Activated CD4-positive, alpha-beta T cell treated with anti-CD3 and anti-CD28 coated beads for 36 hours (primary cell): ENCODE data around the gene PTPRO. TPM values are rescaled to one million over a fixed set of nuclear protein-coding genes. Genes with fewer than 3 reads are reported as not detected.

ENCODE experiments used
- ATAC-seq: fragments of 200-7000 bp; cut with Tn5 transposase; one replicate; pipeline ENCODE4 v1.10.0; 2021; ENCODE audit warnings: mild to moderate bottlenecking, moderate library complexity
- CTCF ChIA-PET: fragments of 350-600 bp; sonication (Branson Sonifier 250); formaldehyde crosslinking; loops from one replicate; lab custom pipeline; 2021; ENCODE audit warnings: antibody characterized with exemption; lab: Charles Lee
- POLR2A ChIA-PET: fragments of 350-600 bp; sonication (Branson Sonifier 250); formaldehyde crosslinking; loops from one replicate; lab custom pipeline; 2021; ENCODE audit warnings: antibody characterized with exemption, inconsistent platforms; lab: Charles Lee
- DNase-seq: peaks from one replicate; pipeline ENCODE4 v3.0.0-alpha.2; 2020
- H3K27ac Mint-ChIP-seq: one replicate; pipeline ENCODE4 v1.8.0; 2021; ENCODE audit warnings: mixed read lengths
- H3K27me3 Mint-ChIP-seq: one replicate; pipeline ENCODE4 v1.8.0; 2021; ENCODE audit warnings: mixed read lengths
- H3K36me3 Mint-ChIP-seq: one replicate; pipeline ENCODE4 v1.8.0; 2021; ENCODE audit warnings: low read depth, mixed read lengths
- H3K4me1 Mint-ChIP-seq: one replicate; pipeline ENCODE4 v1.8.0; 2021; ENCODE audit warnings: mixed read lengths
- H3K4me3 Mint-ChIP-seq: one replicate; pipeline ENCODE4 v1.8.0; 2021; ENCODE audit warnings: mild to moderate bottlenecking, moderate library complexity, mixed read lengths
- H3K9me3 Mint-ChIP-seq: one replicate; pipeline ENCODE4 v1.8.0; 2021; ENCODE audit warnings: low read depth, mixed read lengths
- intact Hi-C, 2 experiments: fragments of 100-400 bp; cut with DNase I in 1 of 2; cut with micrococcal nuclease in 1 of 2; formaldehyde crosslinking; loops; one replicate each; pipeline versions ENCODE4 v1.14.2 to v1.15.1; 2022 to 2024; cut with DNase I, micrococcal nuclease
- total RNA-seq, 2 experiments: library from RNA; stranded (reverse); gene quantifications; one replicate each; pipeline ENCODE4 v1.2.3, GENCODE V29; 2021

PTPRO gene
- total RNA-seq, 2 experiments from 2014 or later, result 0.46 to 0.49 TPM

- no peak overlapping the region for H3K27ac Mint-ChIP-seq
- CTCF ChIA-PET, result no interaction called here
- peaks cover 12% of the 10 kb centered on the region for H3K27me3 Mint-ChIP-seq
- H3K9me3 Mint-ChIP-seq, result peaks cover 5% of the 10 kb centered on the region
- ATAC-seq (no peak), DNase-seq (no peak)
- POLR2A ChIA-PET, result no interaction called here
- no peak overlapping the region for H3K4me3 Mint-ChIP-seq
- H3K4me1 Mint-ChIP-seq, result no peaks in the 10 kb centered on the region
- intact Hi-C loops, result no loop called here
- no peaks in the 10 kb centered on the region for H3K36me3 Mint-ChIP-seq
Measured at GRCh38 chr12:15495746-15496145, 173.4 kb downstream of the PTPRO start.

- H3K9me3 Mint-ChIP-seq, result peaks cover 5% of the 10 kb centered on the region
- POLR2A ChIA-PET, result no interaction called here
- no peak overlapping the region for H3K4me3 Mint-ChIP-seq
- H3K27me3 Mint-ChIP-seq, result peaks cover 11% of the 10 kb centered on the region
- intact Hi-C loops, result no loop called here
- no peak for ATAC-seq
- no peak for DNase-seq
- CTCF ChIA-PET, result no interaction called here
- no peaks in the 10 kb centered on the region for H3K4me1 Mint-ChIP-seq
- H3K27ac Mint-ChIP-seq, result no peak overlapping the region
- H3K36me3 Mint-ChIP-seq, result no peaks in the 10 kb centered on the region
Measured at GRCh38 chr12:15496738-15497137, 174.4 kb downstream of the PTPRO start.

- POLR2A ChIA-PET, result no interaction called here
- no peak for DNase-seq
Measured at GRCh38 chr12:15497671-15498292, 175.5 kb downstream of the PTPRO start.

GRCh38 chr12:15502211-15502610, 179.9 kb downstream of the PTPRO start:
- no peaks in the 10 kb centered on the region for H3K36me3 Mint-ChIP-seq
- ATAC-seq, result no peak
- H3K9me3 Mint-ChIP-seq, result no peaks in the 10 kb centered on the region
- intact Hi-C loops, result no loop called here
- DNase-seq, result no peak
- ChIA-PET CTCF (no interaction called here), POLR2A (no interaction called here)
- H3K27ac Mint-ChIP-seq, result no peak overlapping the region
- H3K4me1 Mint-ChIP-seq, result no peaks in the 10 kb centered on the region
- no peak overlapping the region for H3K4me3 Mint-ChIP-seq
- H3K27me3 Mint-ChIP-seq, result peaks cover 4% of the 10 kb centered on the region

More at GRCh38 chr12:15497671-15498292, 175.5 kb downstream of the PTPRO start:
- Mint-ChIP-seq H3K4me3 (no peak overlapping the region), H3K36me3 (no peaks in the 10 kb centered on the region), H3K27me3 (peaks cover 6% of the 10 kb centered on the region), H3K9me3 (peaks cover 3% of the 10 kb centered on the region), H3K4me1 (no peaks in the 10 kb centered on the region), H3K27ac (no peak overlapping the region)
- ATAC-seq, result no peak
- CTCF ChIA-PET, result interaction anchor here (0.8 kb wide), 1 partner anchor 243 kb away, joined by 5 read pairs; no protein-coding TSS in a partner anchor
- intact Hi-C loops, result no loop called here

GRCh38 chr12:15505616-15506015, 183.3 kb downstream of the PTPRO start:
- Mint-ChIP-seq H3K27ac (no peak overlapping the region), H3K4me1 (no peaks in the 10 kb centered on the region), H3K27me3 (peaks cover 9% of the 10 kb centered on the region), H3K36me3 (no peaks in the 10 kb centered on the region), H3K9me3 (no peaks in the 10 kb centered on the region), H3K4me3 (no peak overlapping the region)
- ATAC-seq (no peak), DNase-seq (no peak)
- intact Hi-C loops, result no loop called here
- ChIA-PET POLR2A (no interaction called here), CTCF (interaction anchor here (2.3 kb wide), 1 partner anchor 27 kb away, joined by 7 read pairs; no protein-coding TSS in a partner anchor)

GRCh38 chr12:15515010-15515409, 192.7 kb downstream of the PTPRO start:
- Mint-ChIP-seq H3K4me3 (no peak overlapping the region), H3K27me3 (peaks cover 13% of the 10 kb centered on the region), H3K27ac (no peak overlapping the region), H3K36me3 (no peaks in the 10 kb centered on the region), H3K4me1 (no peaks in the 10 kb centered on the region), H3K9me3 (no peaks in the 10 kb centered on the region)
- POLR2A ChIA-PET, result interaction anchor here (0.6 kb wide), 1 partner anchor 37 kb away, joined by 3 read pairs; no protein-coding TSS in a partner anchor
- no peak for DNase-seq
- ATAC-seq, result no peak
- CTCF ChIA-PET, result no interaction called here
- intact Hi-C loops, result no loop called here

GRCh38 chr12:15520083-15520482, 197.8 kb downstream of the PTPRO start:
- Mint-ChIP-seq H3K4me3 (no peak overlapping the region), H3K9me3 (no peaks in the 10 kb centered on the region), H3K27me3 (peaks cover 22% of the 10 kb centered on the region), H3K4me1 (peaks cover 4% of the 10 kb centered on the region), H3K36me3 (no peaks in the 10 kb centered on the region), H3K27ac (no peak overlapping the region)
- POLR2A ChIA-PET, result no interaction called here
- intact Hi-C loops, result loop anchor here in 1 of 2 experiments (10.0 kb wide), 2 partner anchors 675 to 795 kb away; partner anchors contain the start of gene ART4
- DNase-seq (no peak), ATAC-seq (no peak)
- CTCF ChIA-PET, result interaction anchor here (0.6 to 1.0 kb wide), 2 partner anchors 65 to 290 kb away, joined by 3 read pairs; no protein-coding TSS in a partner anchor

GRCh38 chr12:15520844-15521243, 198.5 kb downstream of the PTPRO start:
- ATAC-seq (no peak), DNase-seq (no peak)
- H3K4me3 Mint-ChIP-seq, result no peak overlapping the region
- H3K4me1 Mint-ChIP-seq, result peaks cover 4% of the 10 kb centered on the region
- H3K27me3 Mint-ChIP-seq, result peaks cover 22% of the 10 kb centered on the region
- CTCF ChIA-PET, result interaction anchor here (0.5 to 1.2 kb wide), 5 partner anchors 12 to 246 kb away, joined by 3 to 4 read pairs (median 3); no protein-coding TSS in a partner anchor
- POLR2A ChIA-PET, result no interaction called here
- intact Hi-C loops, result loop anchor here in 1 of 2 experiments (10.0 kb wide), 2 partner anchors 676 to 796 kb away; partner anchors contain the start of gene ART4
- H3K27ac Mint-ChIP-seq, result no peak overlapping the region
- H3K36me3 Mint-ChIP-seq, result no peaks in the 10 kb centered on the region
- no peaks in the 10 kb centered on the region for H3K9me3 Mint-ChIP-seq

GRCh38 chr12:15522574-15523187, 200.4 kb downstream of the PTPRO start:
- Mint-ChIP-seq H3K27me3 (peaks cover 20% of the 10 kb centered on the region), H3K27ac (no peak overlapping the region), H3K4me3 (no peak overlapping the region), H3K4me1 (peaks cover 8% of the 10 kb centered on the region), H3K9me3 (no peaks in the 10 kb centered on the region), H3K36me3 (no peaks in the 10 kb centered on the region)
- DNase-seq (no peak), ATAC-seq (no peak)
- CTCF ChIA-PET, result interaction anchor here (0.7 to 2.0 kb wide), 12 partner anchors 9 to 1095 kb away, joined by 3 to 15 read pairs (median 3); partner anchors contain the start of gene RERG
- intact Hi-C loops, result loop anchor here (1.0 to 10.0 kb wide), 4 partner anchors 246 to 798 kb away; partner anchors contain the start of gene ART4 (in 1 of the 2)
- POLR2A ChIA-PET, result interaction anchor here (0.6 kb wide), 1 partner anchor 394 kb away, joined by 3 read pairs; no protein-coding TSS in a partner anchor

- peaks cover 6% of the 10 kb centered on the region for H3K4me1 Mint-ChIP-seq
- no peak for DNase-seq
- no peak overlapping the region for H3K4me3 Mint-ChIP-seq
- H3K27ac Mint-ChIP-seq, result no peak overlapping the region
- POLR2A ChIA-PET, result no interaction called here
- intact Hi-C loops, result loop anchor here in 1 of 2 experiments (2.0 to 10.0 kb wide), 3 partner anchors 375 to 801 kb away; partner anchors contain the start of gene ART4
- CTCF ChIA-PET, result interaction anchor here (0.9 to 11.8 kb wide), 6 partner anchors 9 to 304 kb away, joined by 3 to 345 read pairs (median 4); partner anchors contain the start of gene RERG
- peaks cover 2% of the 10 kb centered on the region for H3K9me3 Mint-ChIP-seq
- no peaks in the 10 kb centered on the region for H3K36me3 Mint-ChIP-seq
- ATAC-seq, result no peak
- peaks cover 5% of the 10 kb centered on the region for H3K27me3 Mint-ChIP-seq
Measured at GRCh38 chr12:15525441-15525840, 203.1 kb downstream of the PTPRO start.

- ATAC-seq (peak; percentile 73), DNase-seq (no peak)
- ChIA-PET POLR2A (no interaction called here), CTCF (interaction anchor here (0.9 to 11.8 kb wide), 5 partner anchors 9 to 304 kb away, joined by 3 to 345 read pairs (median 5); partner anchors contain the start of gene RERG)
- Mint-ChIP-seq H3K4me1 (peaks cover 4% of the 10 kb centered on the region), H3K27me3 (peaks cover 3% of the 10 kb centered on the region), H3K4me3 (no peak overlapping the region), H3K27ac (no peak overlapping the region), H3K9me3 (peaks cover 2% of the 10 kb centered on the region), H3K36me3 (no peaks in the 10 kb centered on the region)
- intact Hi-C loops, result loop anchor here in 1 of 2 experiments (10.0 kb wide), 2 partner anchors 681 to 801 kb away; partner anchors contain the start of gene ART4
Measured at GRCh38 chr12:15526033-15526432, 203.7 kb downstream of the PTPRO start.
